Activated CD4-positive, alpha-beta T cell treated with anti-CD3 and anti-CD28 coated beads, Interleukin-2, amount 50 U/mL, for 4 hours (primary cell): ENCODE data around the gene RANBP17.
"Not testable (repeated sequence)": the region's sequence is repeated elsewhere in the genome, so short reads cannot be mapped to it uniquely, and the experiment has no call there.

Experiments used
- DNase-seq, 2 experiments: peaks; one replicate each; pipeline ENCODE4 v3.0.0-alpha.2; 2020

The RANBP17 gene

GRCh38 chr5:170960567-170960966 lies 98.7 kb downstream of the RANBP17 start:
- DNase-seq, result no peak

- DNase-seq, result no peak
Observed at GRCh38 chr5:170963521-170963920, 101.7 kb downstream of the RANBP17 start.

GRCh38 chr5:170974461-170974860 lies 112.6 kb downstream of the RANBP17 start:
- DNase-seq, result no peak

- DNase-seq, result not testable (repeated sequence)
Observed at GRCh38 chr5:170980261-170980660, 118.4 kb downstream of the RANBP17 start.

GRCh38 chr5:170985486-170985885 lies 123.7 kb downstream of the RANBP17 start:
- no peak for DNase-seq

GRCh38 chr5:170986598-170986997 lies 124.8 kb downstream of the RANBP17 start:
- no peak for DNase-seq

GRCh38 chr5:170993476-170993875 lies 131.7 kb downstream of the RANBP17 start:
- no peak for DNase-seq

- DNase-seq, result no peak
Observed at GRCh38 chr5:171010086-171010485, 148.3 kb downstream of the RANBP17 start.

- DNase-seq, result no peak
Observed at GRCh38 chr5:171010816-171011215, 149.0 kb downstream of the RANBP17 start.

GRCh38 chr5:171023508-171023907 lies 161.7 kb downstream of the RANBP17 start:
- no peak for DNase-seq

GRCh38 chr5:171024084-171024483 lies 162.3 kb downstream of the RANBP17 start:
- DNase-seq, result no peak

- DNase-seq, result no peak
Observed at GRCh38 chr5:171029401-171029800, 167.6 kb downstream of the RANBP17 start.

- DNase-seq, result no peak
Observed at GRCh38 chr5:171031977-171032376, 170.2 kb downstream of the RANBP17 start.

GRCh38 chr5:171032435-171032973 lies 170.7 kb downstream of the RANBP17 start:
- DNase-seq, result no peak

- DNase-seq, result not testable (repeated sequence)
Observed at GRCh38 chr5:171041893-171042292, 180.1 kb downstream of the RANBP17 start.

GRCh38 chr5:171050916-171051315 lies 189.1 kb downstream of the RANBP17 start:
- no peak for DNase-seq

- no peak for DNase-seq
Observed at GRCh38 chr5:171055875-171056454, 194.1 kb downstream of the RANBP17 start.

- DNase-seq, result no peak
Observed at GRCh38 chr5:171067540-171068130, 205.8 kb downstream of the RANBP17 start.

- no peak for DNase-seq
Observed at GRCh38 chr5:171074747-171075146, 212.9 kb downstream of the RANBP17 start.

- no peak for DNase-seq
Observed at GRCh38 chr5:171080186-171080938, 218.5 kb downstream of the RANBP17 start.

- no peak for DNase-seq
Observed at GRCh38 chr5:171081319-171081718, 219.5 kb downstream of the RANBP17 start.

- DNase-seq, result no peak
Observed at GRCh38 chr5:171092194-171092593, 230.4 kb downstream of the RANBP17 start.

GRCh38 chr5:171093598-171093997 lies 231.8 kb downstream of the RANBP17 start:
- DNase-seq, result no peak

- no peak for DNase-seq
Observed at GRCh38 chr5:171094356-171094755, 232.5 kb downstream of the RANBP17 start.
